ENCODE data around the gene PRTFDC1. TPM values are rescaled to one million over a fixed set of nuclear protein-coding genes. Genes with fewer than 3 reads are reported as not detected.

PRTFDC1 gene
- total and polyA plus RNA-seq, 2 donors (not counting 3 experiments of a cell fraction or from before 2014, with no cell fraction given) = 22.0 to 27.0 TPM

DNA sequence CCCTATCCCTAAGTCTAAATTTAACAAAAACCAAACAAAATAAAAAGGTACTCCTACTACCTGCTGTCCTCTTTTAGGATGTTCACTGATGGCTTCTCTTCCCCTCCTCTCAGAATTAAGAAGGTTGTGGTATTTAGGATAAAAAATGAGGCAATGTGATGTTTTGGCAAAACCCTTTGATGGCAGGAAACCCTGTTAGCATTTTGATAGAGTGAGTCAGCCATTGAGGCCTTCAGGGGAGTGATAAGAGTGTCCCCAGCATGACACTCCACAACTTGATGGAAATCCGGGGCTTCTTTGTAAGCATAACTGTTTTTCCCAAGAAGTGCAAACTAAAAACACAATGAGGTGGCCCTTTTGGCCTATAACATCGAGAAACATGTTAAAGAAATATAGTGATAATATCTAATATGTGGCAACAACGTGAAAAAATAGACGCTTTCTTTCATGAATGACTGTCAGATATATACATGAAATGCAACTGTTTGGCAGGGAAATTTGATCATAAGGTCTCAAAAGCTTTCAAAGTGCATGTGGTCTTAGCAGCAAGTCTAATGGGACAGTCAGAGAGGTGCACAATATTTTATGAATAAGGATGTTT is 55.0 kb downstream of the PRTFDC1 start:
- Histone ChIP-seq H3K9me3 (replicated peaks; ENCODE audit: control insufficient read depth, insufficient read depth, low read length) (no peaks in the 10 kb centered on the region), H3K9me1 (replicated peaks; ENCODE audit: control insufficient read depth, extremely low read depth, insufficient read depth, low read length) (no peaks in the 10 kb centered on the region), H3K4me1 (ENCODE audit: control insufficient read depth, extremely low read depth, insufficient read depth, low read length) (peaks cover 25% of the 10 kb centered on the region), H2AFZ (ENCODE audit: low read depth, low read length) (no peak overlapping the region), H3K4me2 (ENCODE audit: insufficient read depth, low read length) (peak overlapping the region; percentile 27), H3K9ac (replicated peaks; ENCODE audit: extremely low read depth, insufficient read depth, low read length) (peak overlapping the region; percentile 10), H3K79me2 (ENCODE audit: control insufficient read depth, insufficient read depth, low read length) (no peaks in the 10 kb centered on the region), H3K27ac (ENCODE audit: insufficient read depth, low read depth, low read length) (peak overlapping the region; percentile 22), H4K20me1 (replicated peaks; ENCODE audit: control insufficient read depth, extremely low read depth, insufficient read depth, low read length) (no peaks in the 10 kb centered on the region), H3K27me3 (ENCODE audit: control insufficient read depth in 2 of 2, insufficient read depth in 2 of 2, low read length in 2 of 2) (no peaks in the 10 kb centered on the region), H3K36me3 (ENCODE audit: control insufficient read depth in 2 of 2, extremely low read depth in 1 of 2, insufficient read depth in 2 of 2, low read length in 2 of 2) (no peaks in the 10 kb centered on the region), H3K4me3 (replicated peaks in 1 of 3; ENCODE audit: insufficient read depth in 1 of 3, low read depth in 1 of 3, low read length in 3 of 3) (no peak overlapping the region)
- ChIA-PET CTCF (no interaction called here), POLR2A (no interaction called here)
- FAIRE-seq (peak; percentile 63), DNase-seq (ENCODE audit: low read depth, low spot score) (peak; percentile 79)
- intact Hi-C loops (cut with micrococcal nuclease) = loop anchor here (2.0 to 5.0 kb wide), 2 partner anchors 120 to 173 kb away; partner anchors contain the start of genes ENKUR and THNSL1
- BruUV-seq (replicated peaks) = no TSS peak
- dilution Hi-C loops (cut with MboI; ENCODE audit: extremely low pct_ligation_motif_present, low sequenced_read_pairs) = no loop called here
- peak; percentile 89 for TF ChIP-seq FOS (IDR thresholded peaks at IDR 0.05; ENCODE audit: borderline replicate concordance, insufficient read depth, low read length)
- no peak for TF ChIP-seq MYC (IDR thresholded peaks at IDR 0.05; ENCODE audit: low read depth, low read length)
- TF ChIP-seq, protein P1, sequence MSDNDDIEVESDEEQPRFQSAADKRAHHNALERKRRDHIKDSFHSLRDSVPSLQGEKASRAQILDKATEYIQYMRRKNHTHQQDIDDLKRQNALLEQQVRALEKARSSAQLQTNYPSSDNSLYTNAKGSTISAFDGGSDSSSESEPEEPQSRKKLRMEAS (IDR thresholded peaks at IDR 0.05; ENCODE audit: insufficient read depth, insufficient read length) = no peak
- TF ChIP-seq, protein P2, sequence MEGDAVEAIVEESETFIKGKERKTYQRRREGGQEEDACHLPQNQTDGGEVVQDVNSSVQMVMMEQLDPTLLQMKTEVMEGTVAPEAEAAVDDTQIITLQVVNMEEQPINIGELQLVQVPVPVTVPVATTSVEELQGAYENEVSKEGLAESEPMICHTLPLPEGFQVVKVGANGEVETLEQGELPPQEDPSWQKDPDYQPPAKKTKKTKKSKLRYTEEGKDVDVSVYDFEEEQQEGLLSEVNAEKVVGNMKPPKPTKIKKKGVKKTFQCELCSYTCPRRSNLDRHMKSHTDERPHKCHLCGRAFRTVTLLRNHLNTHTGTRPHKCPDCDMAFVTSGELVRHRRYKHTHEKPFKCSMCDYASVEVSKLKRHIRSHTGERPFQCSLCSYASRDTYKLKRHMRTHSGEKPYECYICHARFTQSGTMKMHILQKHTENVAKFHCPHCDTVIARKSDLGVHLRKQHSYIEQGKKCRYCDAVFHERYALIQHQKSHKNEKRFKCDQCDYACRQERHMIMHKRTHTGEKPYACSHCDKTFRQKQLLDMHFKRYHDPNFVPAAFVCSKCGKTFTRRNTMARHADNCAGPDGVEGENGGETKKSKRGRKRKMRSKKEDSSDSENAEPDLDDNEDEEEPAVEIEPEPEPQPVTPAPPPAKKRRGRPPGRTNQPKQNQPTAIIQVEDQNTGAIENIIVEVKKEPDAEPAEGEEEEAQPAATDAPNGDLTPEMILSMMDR (IDR thresholded peaks at IDR 0.05; ENCODE audit: extremely low read depth in 1 of 2, insufficient read depth in 1 of 2, low read depth in 1 of 2, low read length in 2 of 2) = no peak
- peak; percentile 94 for TF ChIP-seq GATA2 (IDR thresholded peaks at IDR 0.05; ENCODE audit: insufficient read depth, insufficient read length, low read depth, low read length)
- peak; percentile 81 for TF ChIP-seq JUN (IDR thresholded peaks at IDR 0.05; ENCODE audit: borderline replicate concordance, insufficient read depth, insufficient read length, low read depth)
- TF ChIP-seq POLR2A (IDR thresholded peaks at IDR 0.05; ENCODE audit: low read depth, low read length) = no peak
- TF ChIP-seq EZH2 (IDR thresholded peaks at IDR 0.05; ENCODE audit: borderline replicate concordance, low read depth, low read length, severe bottlenecking) = no peak
- TF ChIP-seq POLR2AphosphoS5 (IDR thresholded peaks at IDR 0.05; ENCODE audit: insufficient read depth, low read depth, low read length) = peak; percentile 74

All from endothelial cell of umbilical vein (primary cell).